ENCODE results near the gene GARIN5A. TPM values are rescaled to one million over a fixed set of nuclear protein-coding genes. Genes with fewer than 3 reads are reported as not detected.

GARIN5A gene
- total and polyA plus RNA-seq, 4 experiments from 2014 or later, result 0.39 to 0.61 (median 0.44) TPM; not detected in 1

DNA sequence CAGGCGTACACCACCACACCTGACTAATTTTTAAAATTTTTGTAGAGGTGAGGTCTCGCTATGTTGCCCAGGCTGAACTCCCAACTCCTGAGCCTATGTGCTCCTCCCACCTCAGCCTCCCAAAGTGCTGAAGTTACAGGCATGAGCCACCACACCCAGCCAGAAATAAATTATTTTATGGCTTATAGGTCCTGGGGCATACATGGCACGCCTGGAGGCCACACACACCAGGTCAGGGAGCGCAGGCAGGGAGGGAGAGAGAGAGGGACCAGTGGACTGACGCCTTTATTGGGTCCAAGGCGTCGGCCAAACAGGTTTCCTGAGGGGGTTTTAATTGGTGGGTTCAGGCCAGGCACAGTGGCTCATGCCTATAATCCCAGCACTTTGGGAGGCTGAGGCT is 51.1 kb downstream of the GARIN5A start:
- Mint-ChIP-seq H3K4me3 (no peak overlapping the region), H3K9me3 (no peaks in the 10 kb centered on the region), H3K27ac (no peak overlapping the region), H3K4me1 (peaks cover 0 to 5% (median 3%) of the 10 kb centered on the region in 4 donors), H3K36me3 (no peaks in the 10 kb centered on the region), H3K27me3 (peaks cover 6 to 17% of the 10 kb centered on the region in 2 donors)
- ChIA-PET POLR2A (ENCODE audit: partially characterized antibody) (no interaction called here), CTCF (ENCODE audit: partially characterized antibody) (no interaction called here)
- no peaks in the 10 kb centered on the region for H3K36me3 ChIP-seq (ENCODE audit: insufficient read depth, low read length)
- no peak overlapping the region for H3K27ac ChIP-seq (ENCODE audit: low read depth, low read length)
- H3K4me3 ChIP-seq (ENCODE audit: low read length in 2 of 2), result no peak overlapping the region
- no peaks in the 10 kb centered on the region for H3K4me1 ChIP-seq (ENCODE audit: insufficient read depth, low read length)
- intact Hi-C loops (cut with micrococcal nuclease), result no loop called here
- no peaks in the 10 kb centered on the region for H3K27me3 ChIP-seq (ENCODE audit: insufficient read depth, low read length)
- no peaks in the 10 kb centered on the region for H3K9me3 ChIP-seq (ENCODE audit: control insufficient read depth in 1 of 2, low read length in 2 of 2)
- DNase-seq, result no peak

- Mint-ChIP-seq H3K4me1 (peaks cover 0 to 6% (median 3%) of the 10 kb centered on the region in 4 donors), H3K9me3 (no peaks in the 10 kb centered on the region), H3K4me3 (no peak overlapping the region), H3K36me3 (no peaks in the 10 kb centered on the region), H3K27ac (no peak overlapping the region), H3K27me3 (peaks cover 17 to 25% of the 10 kb centered on the region in 2 donors)
- POLR2A ChIA-PET (ENCODE audit: partially characterized antibody), result no interaction called here
- Histone ChIP-seq H3K36me3 (ENCODE audit: insufficient read depth, low read length) (no peaks in the 10 kb centered on the region), H3K4me3 (ENCODE audit: low read length in 2 of 2) (no peak overlapping the region), H3K4me1 (ENCODE audit: insufficient read depth, low read length) (no peaks in the 10 kb centered on the region), H3K27me3 (ENCODE audit: insufficient read depth, low read length) (no peaks in the 10 kb centered on the region), H3K27ac (ENCODE audit: low read depth, low read length) (no peak overlapping the region), H3K9me3 (ENCODE audit: control insufficient read depth in 1 of 2, low read length in 2 of 2) (no peaks in the 10 kb centered on the region)
- intact Hi-C loops (cut with micrococcal nuclease), result no loop called here
- CTCF ChIA-PET (ENCODE audit: partially characterized antibody), result interaction anchor here (1.2 to 1.7 kb wide), 2 partner anchors 8 to 10 kb away, joined by 3 read pairs; no protein-coding TSS in a partner anchor
- DNase-seq, result no peak
These were observed 53.2 kb downstream of the GARIN5A start for GRCh38 chr19:50423279-50424113.

DNA sequence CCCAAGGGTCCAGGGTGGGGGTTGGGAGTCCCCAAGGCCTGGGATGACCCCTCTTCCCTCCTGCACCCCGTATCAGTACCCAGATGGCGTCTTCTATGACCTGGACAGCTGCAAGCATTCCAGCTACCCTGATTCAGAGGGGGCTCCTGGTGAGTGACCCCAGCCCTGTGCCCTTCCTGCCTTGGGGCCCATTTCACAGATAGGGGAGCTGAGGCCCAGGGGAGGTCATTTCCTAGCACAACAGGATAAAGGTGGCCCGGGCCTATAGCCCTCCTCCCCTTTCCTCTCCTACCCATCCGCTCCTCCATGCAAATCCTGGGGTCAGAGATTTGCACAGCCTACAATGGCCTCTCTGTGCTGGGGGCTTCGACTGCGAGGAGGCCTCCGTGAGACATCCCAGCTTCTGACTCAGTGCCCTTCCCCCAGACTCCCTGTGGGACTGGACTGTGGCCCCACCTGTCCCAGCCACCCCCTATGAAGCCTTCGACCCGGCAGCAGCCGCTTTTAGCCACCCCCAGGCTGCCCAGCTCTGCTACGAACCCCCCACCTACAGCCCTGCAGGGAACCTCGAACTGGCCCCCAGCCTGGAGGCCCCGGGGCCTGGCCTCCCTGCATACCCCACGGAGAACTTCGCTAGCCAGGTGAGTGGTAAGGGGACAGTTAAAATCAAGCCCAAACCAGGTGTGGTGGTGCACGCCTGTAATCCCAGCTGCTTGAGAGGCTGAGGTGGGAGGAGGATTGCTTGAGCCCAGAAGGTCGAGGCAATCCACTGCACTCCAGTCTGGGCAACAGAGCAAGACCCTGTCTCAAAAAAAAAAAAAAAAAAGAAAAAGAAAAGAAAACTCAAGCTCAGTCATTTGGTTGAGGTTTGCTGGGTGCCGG is 54.0 kb downstream of the GARIN5A start:
- DNase-seq, result no peak
- no peak overlapping the region for H3K27ac Mint-ChIP-seq
- H3K36me3 Mint-ChIP-seq, result no peaks in the 10 kb centered on the region
- H3K4me3 Mint-ChIP-seq, result no peak overlapping the region
- intact Hi-C loops (cut with micrococcal nuclease), result no loop called here
- ChIA-PET POLR2A (ENCODE audit: partially characterized antibody) (no interaction called here), CTCF (ENCODE audit: partially characterized antibody) (interaction anchor here (1.2 to 1.7 kb wide), 2 partner anchors 8 to 9 kb away, joined by 3 read pairs; no protein-coding TSS in a partner anchor)
- Histone ChIP-seq H3K36me3 (ENCODE audit: insufficient read depth, low read length) (no peaks in the 10 kb centered on the region), H3K27me3 (ENCODE audit: insufficient read depth, low read length) (no peaks in the 10 kb centered on the region), H3K4me1 (ENCODE audit: insufficient read depth, low read length) (no peaks in the 10 kb centered on the region), H3K9me3 (ENCODE audit: control insufficient read depth in 1 of 2, low read length in 2 of 2) (no peaks in the 10 kb centered on the region), H3K27ac (ENCODE audit: low read depth, low read length) (no peak overlapping the region), H3K4me3 (ENCODE audit: low read length in 2 of 2) (no peak overlapping the region)
- H3K4me1 Mint-ChIP-seq, result peaks cover 0 to 6% (median 3%) of the 10 kb centered on the region in 4 donors
- H3K9me3 Mint-ChIP-seq, result no peaks in the 10 kb centered on the region
- H3K27me3 Mint-ChIP-seq, result peaks cover 17 to 25% of the 10 kb centered on the region in 2 donors

- Mint-ChIP-seq H3K36me3 (no peaks in the 10 kb centered on the region), H3K4me1 (peaks cover 0 to 6% (median 3%) of the 10 kb centered on the region in 4 donors), H3K27me3 (peaks cover 17 to 23% of the 10 kb centered on the region in 2 donors), H3K4me3 (no peak overlapping the region), H3K9me3 (no peaks in the 10 kb centered on the region), H3K27ac (no peak overlapping the region)
- no peaks in the 10 kb centered on the region for H3K4me1 ChIP-seq (ENCODE audit: insufficient read depth, low read length)
- no peaks in the 10 kb centered on the region for H3K36me3 ChIP-seq (ENCODE audit: insufficient read depth, low read length)
- no peak overlapping the region for H3K27ac ChIP-seq (ENCODE audit: low read depth, low read length)
- intact Hi-C loops (cut with micrococcal nuclease), result no loop called here
- ChIA-PET POLR2A (ENCODE audit: partially characterized antibody) (no interaction called here), CTCF (ENCODE audit: partially characterized antibody) (no interaction called here)
- no peak for DNase-seq
- no peaks in the 10 kb centered on the region for H3K27me3 ChIP-seq (ENCODE audit: insufficient read depth, low read length)
- no peaks in the 10 kb centered on the region for H3K9me3 ChIP-seq (ENCODE audit: control insufficient read depth in 1 of 2, low read length in 2 of 2)
- no peak overlapping the region for H3K4me3 ChIP-seq (ENCODE audit: low read length in 2 of 2)
These were observed 55.8 kb downstream of the GARIN5A start for GRCh38 chr19:50420808-50421207.

DNA sequence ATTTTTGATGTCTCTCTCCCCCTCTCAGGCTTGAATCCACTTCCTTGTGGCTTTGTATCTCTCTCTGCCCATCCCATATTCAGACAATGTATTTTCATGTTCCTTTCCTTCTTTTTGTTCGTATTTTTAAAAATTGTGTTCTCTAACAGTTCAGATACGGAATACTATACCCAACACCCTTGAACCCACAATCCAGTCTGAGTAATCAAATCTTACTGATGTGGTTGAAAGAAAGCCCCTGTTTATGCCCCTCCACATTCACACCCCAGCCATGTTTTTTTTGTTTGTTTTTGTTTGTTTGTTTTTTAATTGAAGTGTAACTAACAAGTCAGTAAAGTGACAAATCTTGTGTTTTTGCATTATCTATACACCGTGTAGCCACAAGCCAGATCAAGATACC is 56.5 kb downstream of the GARIN5A start:
- no peaks in the 10 kb centered on the region for H3K36me3 Mint-ChIP-seq
- no peaks in the 10 kb centered on the region for H3K9me3 ChIP-seq (ENCODE audit: control insufficient read depth in 1 of 2, low read length in 2 of 2)
- ChIA-PET POLR2A (ENCODE audit: partially characterized antibody) (interaction anchor here (2.2 kb wide), 1 partner anchor 63 kb away, joined by 6 read pairs; no protein-coding TSS in a partner anchor), CTCF (ENCODE audit: partially characterized antibody) (no interaction called here)
- DNase-seq, result no peak
- peaks cover 17 to 23% of the 10 kb centered on the region in 2 donors for H3K27me3 Mint-ChIP-seq
- peak overlapping the region in 1 of 7 donors; percentile 13 for H3K27ac Mint-ChIP-seq
- H3K4me1 Mint-ChIP-seq, result peaks cover 0 to 6% (median 3%) of the 10 kb centered on the region in 4 donors
- no peaks in the 10 kb centered on the region for H3K27me3 ChIP-seq (ENCODE audit: insufficient read depth, low read length)
- no peaks in the 10 kb centered on the region for H3K36me3 ChIP-seq (ENCODE audit: insufficient read depth, low read length)
- no peaks in the 10 kb centered on the region for H3K4me1 ChIP-seq (ENCODE audit: insufficient read depth, low read length)
- H3K27ac ChIP-seq (ENCODE audit: low read depth, low read length), result no peak overlapping the region
- H3K9me3 Mint-ChIP-seq, result no peaks in the 10 kb centered on the region
- no peak overlapping the region for H3K4me3 Mint-ChIP-seq
- H3K4me3 ChIP-seq (ENCODE audit: low read length in 2 of 2), result no peak overlapping the region
- intact Hi-C loops (cut with micrococcal nuclease), result no loop called here

GRCh38 chr19:50419580-50420035 is 57.0 kb downstream of the GARIN5A start:
- H3K27me3 ChIP-seq (ENCODE audit: insufficient read depth, low read length), result no peaks in the 10 kb centered on the region
- H3K4me1 Mint-ChIP-seq, result peaks cover 0 to 6% (median 4%) of the 10 kb centered on the region in 4 donors
- no peaks in the 10 kb centered on the region for H3K4me1 ChIP-seq (ENCODE audit: insufficient read depth, low read length)
- intact Hi-C loops (cut with micrococcal nuclease), result no loop called here
- no peaks in the 10 kb centered on the region for H3K36me3 Mint-ChIP-seq
- ChIA-PET POLR2A (ENCODE audit: partially characterized antibody) (interaction anchor here (2.2 kb wide), 1 partner anchor 62 kb away, joined by 6 read pairs; no protein-coding TSS in a partner anchor), CTCF (ENCODE audit: partially characterized antibody) (no interaction called here)
- no peak overlapping the region for H3K4me3 ChIP-seq (ENCODE audit: low read length in 2 of 2)
- H3K27ac ChIP-seq (ENCODE audit: low read depth, low read length), result no peak overlapping the region
- peak overlapping the region in 1 of 7 donors; percentile 32 for H3K27ac Mint-ChIP-seq
- H3K27me3 Mint-ChIP-seq, result peaks cover 17 to 23% of the 10 kb centered on the region in 2 donors
- H3K4me3 Mint-ChIP-seq, result no peak overlapping the region
- H3K9me3 Mint-ChIP-seq, result no peaks in the 10 kb centered on the region
- DNase-seq, result no peak
- no peaks in the 10 kb centered on the region for H3K9me3 ChIP-seq (ENCODE audit: control insufficient read depth in 1 of 2, low read length in 2 of 2)
- no peaks in the 10 kb centered on the region for H3K36me3 ChIP-seq (ENCODE audit: insufficient read depth, low read length)

Data from CD4-positive, alpha-beta memory T cell (primary cell).